GM18520 (cell line): ENCODE data around the gene KCNJ5.

Experiments
- ATAC-seq: cut with Tn5 transposase; IDR thresholded peaks from one replicate; pipeline ENCODE4 v1.9.1; 2021; ENCODE audit not compliant: unreplicated experiment

The KCNJ5 gene

DNA sequence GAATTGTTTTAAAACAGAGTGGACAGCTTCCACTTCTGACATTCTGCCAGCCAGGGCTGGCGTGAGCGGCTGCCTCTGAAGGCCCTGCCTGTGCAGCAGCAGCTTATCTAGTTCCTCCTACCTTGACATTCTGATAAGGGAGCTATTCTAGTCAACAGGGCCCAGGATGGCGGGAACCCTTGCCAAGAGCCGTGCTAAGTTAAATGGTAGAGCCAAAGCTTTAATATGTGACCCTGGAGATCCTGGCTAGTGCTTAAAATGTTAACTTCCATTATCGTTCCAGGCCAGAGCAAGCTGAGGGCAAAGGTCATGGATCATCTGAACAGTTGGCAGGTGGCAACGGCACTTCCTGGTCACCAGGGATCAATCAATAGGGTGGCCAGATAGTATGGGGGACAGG, 3.5 kb downstream of the KCNJ5 start:
- ATAC-seq = no peak

DNA sequence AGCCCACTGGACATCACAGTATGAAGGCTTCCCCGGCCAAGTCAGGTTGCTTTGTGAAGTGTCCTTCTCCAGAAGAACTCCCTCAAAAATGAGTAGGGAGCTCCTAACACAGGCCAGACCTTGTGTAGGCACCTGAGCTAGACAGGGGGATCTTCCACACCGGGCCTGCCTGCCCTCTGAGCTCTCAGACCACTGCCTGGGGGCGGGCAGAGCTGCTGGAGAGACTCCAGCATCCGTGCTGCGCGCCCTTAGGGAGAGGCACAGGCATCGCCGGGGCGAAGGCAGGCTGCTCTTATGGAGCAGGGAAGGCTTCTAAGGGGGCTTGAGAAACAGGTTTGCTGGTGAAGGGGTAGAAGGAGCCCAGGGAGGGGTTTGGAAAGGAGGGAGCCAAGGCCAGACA, 4.4 kb downstream of the KCNJ5 start:
- no peak for ATAC-seq

DNA sequence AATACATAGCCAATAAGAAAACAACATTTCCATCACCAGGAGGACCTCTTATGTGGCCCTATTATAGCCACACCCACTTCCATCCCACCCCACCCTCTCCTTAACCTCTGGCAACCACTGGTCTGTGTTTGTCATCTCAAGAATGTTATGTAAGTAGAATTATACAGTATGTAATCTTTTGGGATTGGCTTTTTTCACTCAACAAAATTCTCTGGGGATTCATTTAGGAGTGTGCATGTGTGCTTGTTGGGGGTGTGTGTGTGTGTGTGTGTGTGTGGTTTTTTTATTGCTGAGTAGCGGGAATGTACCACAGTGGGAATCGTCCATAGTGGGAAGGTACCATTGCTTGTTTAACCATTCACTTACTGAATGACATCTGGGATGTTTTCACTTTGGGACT, 5.2 kb downstream of the KCNJ5 start:
- ATAC-seq = no peak

DNA sequence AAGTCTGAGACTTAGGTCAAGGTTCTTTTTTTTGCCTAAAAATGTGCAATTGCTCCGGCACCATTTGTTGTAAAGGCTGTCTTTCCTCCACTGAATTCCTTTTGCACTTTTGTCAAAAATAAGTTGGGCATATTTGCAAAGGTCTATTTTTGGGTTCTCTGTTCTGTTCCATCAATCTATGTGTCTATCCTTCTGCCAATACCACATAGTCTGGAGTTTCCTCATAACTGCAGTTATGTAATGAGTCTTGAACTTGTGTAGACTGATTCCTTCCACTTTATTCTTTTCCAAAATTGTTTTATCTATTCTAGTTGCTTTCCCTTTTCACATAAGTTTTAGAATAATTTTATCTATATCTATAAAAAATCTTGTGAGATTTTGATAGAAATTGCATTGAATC, 6.7 kb downstream of the KCNJ5 start:
- ATAC-seq = no peak

DNA sequence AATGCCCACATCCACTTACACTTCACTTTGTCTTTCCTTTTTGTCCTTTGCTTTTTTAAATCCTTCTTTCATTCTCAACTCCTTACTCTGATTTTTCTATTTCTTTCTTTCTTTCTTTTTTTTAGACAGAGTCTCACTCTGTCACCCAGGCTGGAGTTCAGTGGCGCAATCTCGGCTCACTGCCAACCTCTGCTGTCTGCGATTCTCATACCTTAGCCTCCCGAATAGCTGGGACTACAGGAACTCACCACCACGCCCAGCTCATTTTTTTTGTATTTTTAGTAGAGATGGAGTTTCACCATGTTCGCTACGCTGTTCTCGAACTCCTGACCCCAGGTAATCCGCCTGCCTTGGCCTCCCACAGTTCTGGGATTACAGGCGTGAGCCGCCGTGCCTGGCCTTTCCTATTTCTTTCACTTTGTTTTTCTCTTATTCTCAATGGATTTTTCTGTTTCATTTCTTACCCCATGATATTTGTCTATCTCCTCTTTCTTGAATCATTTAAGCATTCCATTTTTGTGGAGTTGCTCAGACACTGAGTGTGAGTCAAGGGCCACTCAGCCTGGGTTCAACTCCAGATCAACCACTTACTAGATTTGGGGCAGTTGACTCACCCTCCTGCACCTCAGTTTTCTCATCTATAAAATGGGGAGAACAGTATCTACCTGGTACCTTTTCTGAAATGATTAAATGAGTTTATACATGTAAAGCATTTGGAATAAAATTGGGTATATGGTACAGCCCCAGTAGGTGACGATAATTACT, 7.6 kb downstream of the KCNJ5 start:
- no peak for ATAC-seq

DNA sequence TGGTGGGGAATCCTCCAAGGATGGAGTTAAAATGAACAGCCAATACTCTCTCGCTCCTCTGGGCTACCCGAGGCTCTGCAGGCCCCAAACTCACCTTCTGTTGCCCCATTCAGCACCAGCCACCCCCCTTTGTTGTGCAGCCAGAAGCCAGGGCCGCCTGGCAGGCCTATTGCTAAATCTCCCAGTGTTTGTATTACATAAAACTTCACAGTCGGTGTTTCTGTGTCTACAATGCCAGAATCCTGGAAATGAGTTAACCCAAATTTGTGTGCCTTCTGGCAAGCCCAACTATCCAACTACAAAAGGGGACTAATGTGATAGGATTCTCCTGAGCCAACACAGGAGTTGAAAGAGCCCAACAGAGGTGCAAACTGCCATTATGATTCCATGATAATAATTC, 9.3 kb downstream of the KCNJ5 start:
- ATAC-seq = no peak

DNA sequence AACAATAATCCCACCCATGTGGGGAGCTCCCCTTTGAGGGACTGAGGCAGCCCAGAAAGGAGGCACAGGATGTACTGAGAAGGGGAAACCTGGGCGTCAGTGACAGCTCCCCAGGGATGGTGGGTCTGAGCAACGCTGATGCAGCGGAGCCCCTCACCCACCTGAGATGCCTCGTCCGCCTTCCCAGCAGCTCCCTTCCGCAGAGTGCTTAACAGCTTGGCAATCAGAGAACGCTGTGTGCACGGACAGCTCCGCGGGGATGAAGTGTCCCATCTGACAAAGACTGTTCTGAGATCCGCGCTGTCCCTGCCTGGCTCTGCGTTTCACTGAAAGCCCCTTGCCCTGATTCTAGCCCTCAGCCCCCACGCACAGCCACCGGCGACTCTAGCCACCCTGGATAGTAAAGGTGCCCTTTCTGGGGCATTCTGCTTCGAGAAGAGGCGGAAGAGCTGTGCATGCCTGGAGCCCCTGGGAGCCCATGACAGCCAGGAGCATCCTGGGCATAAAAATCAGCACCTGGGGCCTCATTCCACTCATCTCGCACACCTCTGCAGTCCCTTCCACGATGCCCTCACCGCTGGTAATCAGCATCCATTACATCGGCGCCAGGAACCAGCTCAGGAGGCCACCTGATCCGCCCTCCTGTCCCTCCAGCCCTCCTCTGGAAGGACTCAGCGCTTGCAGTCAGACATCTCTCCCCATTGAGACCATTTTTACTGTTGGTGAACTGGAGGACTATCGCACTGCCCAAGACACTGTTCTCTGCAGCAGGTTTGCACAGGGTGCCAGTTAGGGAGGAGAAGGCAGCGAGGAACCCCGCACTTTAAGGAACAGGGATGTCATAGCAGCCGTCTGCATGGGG, 10.7 kb downstream of the KCNJ5 start:
- no peak for ATAC-seq

DNA sequence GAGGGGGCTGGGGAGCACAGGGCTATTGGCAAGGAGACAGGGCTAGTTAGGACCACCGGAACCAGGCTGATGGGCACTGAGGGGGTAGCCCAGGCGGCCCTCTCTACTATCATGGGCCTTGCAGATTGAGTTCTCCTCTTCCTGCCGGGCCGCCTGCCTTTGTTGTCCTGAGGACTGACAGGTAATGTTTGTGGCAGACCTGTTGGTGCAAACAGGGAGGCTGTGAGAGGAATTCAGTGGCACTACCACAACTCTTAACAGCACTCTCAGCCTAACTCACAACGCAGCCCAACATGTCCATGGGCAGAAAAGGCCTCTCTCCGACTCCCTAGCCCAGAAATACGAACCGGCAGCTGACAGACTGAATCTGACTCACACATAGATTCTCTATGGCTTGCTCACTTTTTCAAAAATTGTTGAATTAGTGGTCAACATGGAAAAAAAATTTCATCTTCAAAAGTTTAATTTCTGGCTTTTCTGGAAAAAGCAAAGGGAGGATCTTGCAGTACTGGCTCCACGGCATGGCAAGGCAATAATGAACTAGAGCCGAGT, 11.4 kb downstream of the KCNJ5 start:
- no peak for ATAC-seq

DNA sequence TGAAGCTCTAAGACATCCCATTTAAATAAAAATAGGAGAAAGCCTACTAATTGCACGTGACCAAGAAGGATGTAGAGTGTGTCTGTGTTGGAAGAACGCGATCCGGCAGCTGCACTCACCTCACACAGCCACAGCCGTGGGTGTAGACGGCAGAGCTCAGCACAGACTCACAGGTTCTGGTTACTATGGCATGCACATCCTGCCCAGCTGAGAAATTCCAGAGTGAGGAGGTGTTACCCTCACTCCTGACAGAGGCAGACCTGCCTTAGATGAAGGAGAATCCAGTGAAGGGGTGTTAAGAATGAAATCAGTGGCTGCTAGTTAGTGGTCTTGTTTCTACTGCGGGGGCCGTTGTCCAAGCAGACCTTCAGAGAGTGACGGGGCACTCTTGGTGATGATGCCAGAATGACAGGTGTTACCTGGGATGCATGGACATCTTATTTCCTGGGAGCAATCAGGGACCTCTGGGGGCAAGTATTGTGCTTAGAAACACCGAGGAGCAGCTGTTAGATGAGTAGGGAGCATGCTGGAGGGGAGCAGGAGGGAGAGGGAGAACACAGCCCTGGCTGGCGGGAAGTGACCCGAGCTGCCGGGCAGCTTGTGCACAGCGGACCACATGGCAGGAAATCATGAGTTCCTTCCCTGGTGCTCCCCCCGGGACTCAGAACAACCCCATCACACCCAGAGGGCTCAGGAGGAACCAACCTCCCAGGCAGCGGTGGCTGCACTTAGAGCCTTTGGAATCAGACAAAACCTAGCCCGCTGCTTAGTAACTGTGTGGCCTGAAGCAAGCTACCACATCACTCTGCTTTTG, 12.3 kb downstream of the KCNJ5 start:
- ATAC-seq = no peak

DNA sequence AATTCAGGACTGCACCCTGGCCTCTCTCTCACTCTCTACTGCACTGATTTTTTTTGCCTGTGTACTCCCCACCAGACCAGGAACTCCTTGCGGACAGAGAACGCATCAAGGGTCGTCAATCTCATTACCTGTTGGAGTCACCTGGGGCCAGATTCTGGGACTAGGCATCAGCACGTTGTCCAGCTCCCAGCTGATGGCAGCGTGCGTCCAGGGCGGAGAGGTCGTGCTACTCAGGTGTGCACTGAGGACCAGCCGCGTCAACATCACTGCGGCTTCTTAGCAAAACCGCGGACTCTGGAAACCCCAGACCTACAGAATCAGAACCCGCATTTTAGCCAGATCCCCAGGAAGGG, 13.1 kb downstream of the KCNJ5 start:
- ATAC-seq = no peak

DNA sequence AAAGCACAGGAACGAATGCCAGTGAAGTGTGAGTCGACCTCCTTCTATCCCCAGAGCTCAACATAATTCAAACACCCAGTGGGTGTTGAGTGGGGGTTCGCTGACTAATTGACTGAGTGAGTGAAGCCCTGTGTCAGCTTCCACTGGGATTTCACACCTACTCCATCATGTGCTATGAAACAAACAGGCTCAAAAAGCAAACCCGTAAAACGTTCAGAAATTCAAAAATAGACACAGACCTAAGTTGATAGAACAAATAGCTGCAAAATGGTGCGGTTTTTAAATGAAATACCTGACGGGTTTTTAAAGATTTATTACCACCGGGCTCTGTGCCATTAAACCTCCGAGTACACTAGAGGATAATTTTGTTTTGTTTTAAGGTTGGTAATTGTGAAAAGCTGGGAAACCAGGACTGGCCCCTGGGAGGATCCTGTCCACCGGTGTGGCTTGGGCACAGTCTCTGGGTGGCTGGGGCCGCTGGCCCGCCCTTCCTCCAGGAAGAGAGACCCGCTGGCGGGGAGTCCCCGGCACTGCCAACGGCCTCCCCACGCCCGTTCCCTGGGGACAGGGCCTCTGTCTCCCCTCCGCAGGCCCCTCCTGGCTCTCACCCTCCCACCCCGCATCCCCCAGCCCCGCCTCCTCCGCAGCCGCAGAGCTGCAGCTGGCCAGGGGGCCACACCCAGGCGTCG, 13.6 kb downstream of the KCNJ5 start:
- ATAC-seq = no peak

DNA sequence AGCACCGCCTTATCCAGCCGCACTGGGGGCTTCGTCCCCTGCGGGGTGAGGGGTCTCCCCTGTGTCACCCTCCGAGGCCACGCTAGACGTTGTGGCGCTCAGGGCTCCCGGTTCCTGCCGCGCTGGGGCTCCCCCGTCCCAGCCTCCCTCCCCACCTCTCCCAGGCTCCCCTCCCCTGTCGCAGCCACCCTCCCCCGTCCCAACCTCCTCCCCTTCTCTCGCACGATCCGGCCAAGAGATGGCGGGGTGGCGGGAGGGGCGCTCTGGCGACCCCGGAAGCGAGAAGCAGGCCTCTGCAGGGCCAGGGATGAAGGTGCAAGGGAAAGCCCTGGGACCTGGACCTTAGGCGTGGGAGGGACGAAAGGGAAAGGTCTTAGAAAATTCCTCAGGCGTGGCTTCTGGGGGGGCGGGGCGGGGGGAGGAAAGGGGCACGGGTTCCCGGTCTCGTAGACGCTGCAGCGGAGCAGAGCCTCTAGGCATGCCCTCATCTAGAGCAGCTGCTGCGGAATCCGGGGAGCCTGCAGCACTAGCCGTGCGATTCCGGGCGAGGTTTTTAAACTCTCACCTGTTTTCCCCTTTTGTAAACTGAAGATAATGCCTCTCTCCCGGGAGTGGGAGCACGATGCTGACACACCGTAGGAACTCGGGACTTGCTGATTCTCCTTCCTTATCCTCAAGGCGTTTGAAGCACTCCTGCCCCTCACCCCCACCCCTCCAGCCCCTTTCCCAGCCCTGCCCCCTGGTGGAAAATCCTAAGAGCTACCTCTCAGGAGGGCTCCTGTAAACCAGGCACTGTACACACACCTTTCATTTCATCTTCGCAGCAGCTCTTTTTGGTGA, 14.4 kb downstream of the KCNJ5 start:
- no peak for ATAC-seq

DNA sequence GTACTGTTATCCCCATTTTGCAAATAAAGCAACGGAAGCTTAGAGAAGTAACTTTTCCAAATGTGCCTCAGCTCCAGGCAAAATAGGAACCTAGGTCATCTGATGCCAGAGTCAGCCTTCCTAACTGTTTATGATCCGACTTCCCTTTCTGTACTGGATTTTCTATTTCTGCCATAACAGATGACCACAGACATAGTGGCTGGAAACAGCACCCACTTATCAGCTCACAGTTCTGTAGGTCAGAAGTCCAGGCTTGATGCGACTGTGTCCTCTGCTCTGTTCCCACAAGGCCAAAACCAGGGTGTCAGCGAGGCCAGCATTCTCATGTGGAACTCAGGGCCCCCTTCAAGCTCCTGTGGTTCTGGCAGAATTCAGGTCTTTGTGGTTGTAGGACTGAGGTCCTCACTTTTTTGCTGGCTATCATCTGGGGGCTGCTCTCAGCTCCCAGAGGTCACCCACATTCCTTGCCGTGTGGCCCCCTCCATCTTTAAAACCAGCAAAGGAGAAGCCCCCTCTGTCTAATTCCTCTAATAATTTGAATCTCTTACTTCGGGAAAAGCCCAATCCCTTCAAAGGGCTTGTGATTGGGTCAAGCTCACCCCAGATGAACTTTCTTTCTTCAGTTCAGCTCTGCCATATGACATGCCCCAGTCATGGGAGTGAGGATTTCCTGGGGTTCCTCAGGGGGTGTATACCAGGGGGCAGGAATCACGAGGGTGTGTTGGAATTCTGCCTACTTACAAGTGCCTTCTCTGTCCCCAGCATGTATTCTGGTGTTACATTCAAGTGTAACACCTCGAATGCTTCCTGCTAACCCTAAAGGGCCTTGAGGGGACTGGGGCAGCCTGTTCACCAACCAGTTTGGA, 15.3 kb downstream of the KCNJ5 start:
- no peak for ATAC-seq

DNA sequence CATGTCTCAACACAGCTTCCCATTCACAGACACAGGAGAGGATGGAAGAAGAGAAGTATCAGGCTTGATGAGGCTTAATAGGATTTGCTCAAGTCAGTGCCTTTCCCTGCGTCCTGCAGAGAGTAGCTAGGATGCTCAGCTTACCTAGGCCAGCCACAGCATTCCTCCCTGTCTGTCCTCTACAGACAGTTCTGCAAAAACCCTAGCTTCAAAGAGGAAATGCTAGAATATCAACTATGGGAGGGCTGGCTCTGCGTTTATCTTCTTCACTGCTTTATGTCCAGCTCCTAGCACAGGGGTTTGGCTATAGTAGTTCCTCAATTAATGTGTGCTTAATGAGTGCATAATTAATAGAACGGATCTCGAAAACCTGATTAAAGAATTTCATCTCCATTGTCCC, 16.4 kb downstream of the KCNJ5 start:
- ATAC-seq = no peak

DNA sequence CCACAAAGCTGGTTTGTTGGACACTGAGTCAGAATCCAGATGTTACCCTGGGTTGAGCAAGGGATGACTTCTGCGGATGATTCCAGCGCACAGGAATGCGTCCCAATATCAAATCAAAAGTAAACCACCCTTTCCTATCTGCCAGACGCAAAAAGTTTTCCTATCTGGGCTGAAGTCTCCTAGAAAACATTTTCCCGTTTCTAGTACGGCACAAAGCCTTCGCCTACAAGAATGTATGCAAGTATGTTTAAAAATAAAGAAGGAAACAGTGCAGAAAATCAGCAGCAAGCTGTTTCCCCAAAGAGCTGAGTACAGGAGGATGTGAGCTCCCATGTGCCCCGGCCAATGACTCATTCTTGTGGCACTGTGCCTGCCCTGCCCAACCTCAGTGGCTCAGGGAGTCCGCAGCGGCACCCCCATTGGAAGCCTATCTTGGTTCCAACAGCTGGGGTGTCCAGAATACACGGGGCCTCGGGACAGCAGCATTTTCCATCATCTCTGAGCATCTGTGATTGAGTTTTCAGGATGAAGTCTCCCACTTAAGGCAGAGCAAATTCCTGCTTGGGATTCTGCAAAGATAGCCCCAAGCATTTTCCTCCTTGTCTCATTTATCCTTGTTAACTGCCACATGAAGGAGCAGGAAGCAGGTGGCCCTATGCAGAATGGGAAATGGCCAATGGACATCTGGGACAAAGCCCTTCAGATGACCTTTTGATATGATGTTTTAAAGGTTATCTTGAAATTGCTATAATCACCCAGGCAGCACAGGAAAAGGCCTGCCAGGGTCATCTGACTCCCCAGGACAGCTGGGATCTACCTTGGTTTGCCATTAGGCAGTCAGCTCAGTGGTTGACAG, 17.5 kb downstream of the KCNJ5 start:
- ATAC-seq = no peak

DNA sequence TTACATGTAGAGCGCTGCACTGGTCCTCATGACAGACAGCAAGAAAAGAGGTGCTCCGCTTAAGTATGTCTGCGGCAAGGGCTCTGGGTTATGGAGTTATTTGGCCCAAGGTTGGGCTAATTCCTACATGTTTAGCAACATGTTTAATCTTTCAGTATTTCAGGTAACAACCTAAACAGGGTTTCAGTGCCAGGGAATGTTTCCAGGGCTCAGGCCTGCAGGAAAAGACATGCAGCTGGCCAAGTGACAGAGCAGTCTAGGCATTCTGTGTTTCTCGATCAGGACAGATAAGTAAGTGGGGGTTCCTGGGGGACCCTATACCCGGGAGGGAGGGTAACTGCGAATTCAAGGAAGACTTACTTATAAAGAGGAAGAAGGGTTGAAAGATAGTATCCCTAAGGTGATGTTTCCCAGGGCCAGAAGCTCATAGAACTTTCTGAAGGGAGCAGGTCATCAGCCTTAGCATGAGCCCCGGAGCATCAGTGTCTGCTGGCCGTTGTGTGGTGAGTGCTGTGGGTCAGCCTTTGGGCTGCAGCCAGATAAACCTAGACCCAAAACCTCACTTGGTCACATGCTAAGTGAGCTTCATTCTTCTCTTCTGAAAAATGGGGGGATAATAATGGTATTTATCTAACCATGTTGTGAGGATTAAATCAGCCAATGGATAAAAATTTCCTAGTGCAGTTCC, 18.4 kb downstream of the KCNJ5 start:
- ATAC-seq = no peak

DNA sequence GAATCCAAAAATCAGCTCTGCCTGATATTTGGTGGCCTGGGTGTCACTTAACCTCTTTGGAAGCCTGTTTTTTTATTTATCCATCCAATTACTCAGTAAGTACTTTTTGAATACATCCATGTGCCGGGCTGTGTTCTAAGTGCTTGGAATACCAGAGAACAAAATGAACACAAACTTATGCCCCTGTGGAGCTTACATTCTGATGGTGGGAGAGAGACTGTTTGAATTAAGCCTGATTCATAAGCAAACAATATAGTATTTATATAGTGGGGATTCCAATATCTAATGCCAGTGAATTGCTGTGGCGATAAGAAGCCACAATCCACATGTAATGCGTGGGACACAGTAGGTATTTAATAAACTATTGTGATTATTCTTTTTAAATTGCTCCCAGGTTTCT, 19.4 kb downstream of the KCNJ5 start:
- no peak for ATAC-seq
